ENCODE data around the gene PRRC1. TPM values are rescaled to one million over a fixed set of nuclear protein-coding genes. Genes with fewer than 3 reads are reported as not detected.

The PRRC1 gene
- total RNA-seq, 1 experiment from 2014 or later: 47.1 TPM

- CTCF ChIA-PET: no interaction called here
Measured at GRCh38 chr5:127595484-127596368, 78.3 kb downstream of the PRRC1 start.

DNA sequence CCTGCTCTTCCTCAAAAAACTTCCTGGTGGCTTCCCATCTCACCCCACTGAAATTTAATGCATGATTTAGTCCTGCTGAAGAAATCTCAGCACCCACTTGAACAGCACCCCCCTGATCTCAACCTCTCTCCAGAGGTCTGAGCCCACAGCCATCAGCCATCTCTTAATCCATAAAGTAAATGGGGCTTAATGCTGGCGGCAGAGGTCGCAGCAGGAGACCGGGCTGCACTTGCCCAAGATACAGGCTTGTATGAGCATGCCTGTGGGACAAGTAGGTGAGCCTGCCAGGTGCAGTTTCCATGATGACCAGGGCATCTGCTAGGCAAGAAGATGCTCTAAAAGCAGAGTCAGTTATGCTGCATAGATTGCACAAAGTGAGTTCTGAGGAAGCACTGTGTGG lies 79.1 kb downstream of the PRRC1 start:
- H3K9me3 ChIP-seq (ENCODE audit: low read depth, low read length, poor library complexity, severe bottlenecking): no peaks in the 10 kb centered on the region
- no peaks in the 10 kb centered on the region for H3K36me3 ChIP-seq (ENCODE audit: insufficient read depth, low read length, poor library complexity, severe bottlenecking)
- DNase-seq (ENCODE audit: low spot score): no peak
- ChIA-PET POLR2A (ENCODE audit: low non-redundant PET) (no interaction called here), CTCF (no interaction called here)
- no peak overlapping the region for H3K27ac ChIP-seq (ENCODE audit: low read depth, low read length, poor library complexity, severe bottlenecking)
- peaks cover 18% of the 10 kb centered on the region for H3K27me3 ChIP-seq (replicated peaks; ENCODE audit: insufficient read depth, low read depth, low read length, poor library complexity)
- no peak for TF ChIP-seq EZH2 (IDR thresholded peaks at IDR 0.05; ENCODE audit: borderline replicate concordance, low read depth, low read length, poor library complexity, severe bottlenecking)
- TF ChIP-seq, protein P1, sequence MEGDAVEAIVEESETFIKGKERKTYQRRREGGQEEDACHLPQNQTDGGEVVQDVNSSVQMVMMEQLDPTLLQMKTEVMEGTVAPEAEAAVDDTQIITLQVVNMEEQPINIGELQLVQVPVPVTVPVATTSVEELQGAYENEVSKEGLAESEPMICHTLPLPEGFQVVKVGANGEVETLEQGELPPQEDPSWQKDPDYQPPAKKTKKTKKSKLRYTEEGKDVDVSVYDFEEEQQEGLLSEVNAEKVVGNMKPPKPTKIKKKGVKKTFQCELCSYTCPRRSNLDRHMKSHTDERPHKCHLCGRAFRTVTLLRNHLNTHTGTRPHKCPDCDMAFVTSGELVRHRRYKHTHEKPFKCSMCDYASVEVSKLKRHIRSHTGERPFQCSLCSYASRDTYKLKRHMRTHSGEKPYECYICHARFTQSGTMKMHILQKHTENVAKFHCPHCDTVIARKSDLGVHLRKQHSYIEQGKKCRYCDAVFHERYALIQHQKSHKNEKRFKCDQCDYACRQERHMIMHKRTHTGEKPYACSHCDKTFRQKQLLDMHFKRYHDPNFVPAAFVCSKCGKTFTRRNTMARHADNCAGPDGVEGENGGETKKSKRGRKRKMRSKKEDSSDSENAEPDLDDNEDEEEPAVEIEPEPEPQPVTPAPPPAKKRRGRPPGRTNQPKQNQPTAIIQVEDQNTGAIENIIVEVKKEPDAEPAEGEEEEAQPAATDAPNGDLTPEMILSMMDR (conservative IDR thresholded peaks at IDR 0.05; ENCODE audit: low read depth, low read length): no peak
- no TSS peak for BruUV-seq (replicated peaks)
- H3K4me3 ChIP-seq (ENCODE audit: low read depth, low read length, poor library complexity, severe bottlenecking): no peak overlapping the region
- no peaks in the 10 kb centered on the region for H3K4me1 ChIP-seq (ENCODE audit: insufficient read depth, low read length, poor library complexity, severe bottlenecking)
- intact Hi-C loops (cut with micrococcal nuclease; ENCODE audit: unreplicated experiment): no loop called here

More at GRCh38 chr5:127595484-127596368, 78.3 kb downstream of the PRRC1 start:
- Histone ChIP-seq H3K4me1 (ENCODE audit: insufficient read depth, low read length, poor library complexity, severe bottlenecking) (no peaks in the 10 kb centered on the region), H3K27me3 (replicated peaks; ENCODE audit: insufficient read depth, low read depth, low read length, poor library complexity) (peaks cover 16% of the 10 kb centered on the region), H3K27ac (ENCODE audit: low read depth, low read length, poor library complexity, severe bottlenecking) (no peak overlapping the region), H3K36me3 (ENCODE audit: insufficient read depth, low read length, poor library complexity, severe bottlenecking) (no peaks in the 10 kb centered on the region), H3K9me3 (ENCODE audit: low read depth, low read length, poor library complexity, severe bottlenecking) (no peaks in the 10 kb centered on the region), H3K4me3 (ENCODE audit: low read depth, low read length, poor library complexity, severe bottlenecking) (no peak overlapping the region)
- DNase-seq (ENCODE audit: low spot score): no peak
- intact Hi-C loops (cut with micrococcal nuclease; ENCODE audit: unreplicated experiment): no loop called here
- no TSS peak for BruUV-seq (replicated peaks)
- TF ChIP-seq, protein P1 (conservative IDR thresholded peaks at IDR 0.05; ENCODE audit: low read depth, low read length): no peak
- no peak for TF ChIP-seq EZH2 (IDR thresholded peaks at IDR 0.05; ENCODE audit: borderline replicate concordance, low read depth, low read length, poor library complexity, severe bottlenecking)
- POLR2A ChIA-PET (ENCODE audit: low non-redundant PET): no interaction called here

DNA sequence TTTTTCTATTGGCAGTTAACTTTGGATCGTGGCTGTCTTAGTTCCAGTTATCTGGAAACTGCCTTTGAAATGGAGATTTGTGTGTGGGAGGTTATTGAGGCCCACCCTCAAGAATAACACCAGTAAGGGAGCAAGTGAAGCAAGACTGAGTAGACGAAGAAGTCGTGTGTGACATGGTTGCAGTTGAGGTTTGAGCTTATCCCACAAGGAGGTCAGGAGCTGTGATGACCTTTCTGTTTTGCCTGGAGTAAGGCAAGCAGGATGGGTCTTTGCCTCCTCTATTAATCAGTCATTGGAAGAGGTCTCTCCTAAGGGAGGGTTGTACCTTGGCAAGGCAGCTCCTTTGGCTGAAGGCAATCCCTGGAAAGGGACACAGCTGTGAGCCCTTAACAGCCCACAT lies 81.9 kb downstream of the PRRC1 start:
- no peak for TF ChIP-seq EZH2 (IDR thresholded peaks at IDR 0.05; ENCODE audit: borderline replicate concordance, low read depth, low read length, poor library complexity, severe bottlenecking)
- TF ChIP-seq, protein P1 (conservative IDR thresholded peaks at IDR 0.05; ENCODE audit: low read depth, low read length): no peak
- ChIA-PET CTCF (no interaction called here), POLR2A (ENCODE audit: low non-redundant PET) (no interaction called here)
- Histone ChIP-seq H3K4me3 (ENCODE audit: low read depth, low read length, poor library complexity, severe bottlenecking) (no peak overlapping the region), H3K4me1 (ENCODE audit: insufficient read depth, low read length, poor library complexity, severe bottlenecking) (no peaks in the 10 kb centered on the region), H3K9me3 (ENCODE audit: low read depth, low read length, poor library complexity, severe bottlenecking) (no peaks in the 10 kb centered on the region), H3K27me3 (replicated peaks; ENCODE audit: insufficient read depth, low read depth, low read length, poor library complexity) (peaks cover 23% of the 10 kb centered on the region), H3K36me3 (ENCODE audit: insufficient read depth, low read length, poor library complexity, severe bottlenecking) (no peaks in the 10 kb centered on the region), H3K27ac (ENCODE audit: low read depth, low read length, poor library complexity, severe bottlenecking) (no peak overlapping the region)
- BruUV-seq (replicated peaks): no TSS peak
- intact Hi-C loops (cut with micrococcal nuclease; ENCODE audit: unreplicated experiment): no loop called here
- no peak for DNase-seq (ENCODE audit: low spot score)

Measured in A673 (cell line).